ENCODE results near the gene MAP3K20.
"Not testable (repeated sequence)": the region's sequence is repeated elsewhere in the genome, so short reads cannot be mapped to it uniquely, and the experiment has no call there.

MAP3K20 gene

GRCh38 chr2:173249661-173250641 lies 174.3 kb downstream of the MAP3K20 start:
- DNase-seq (ENCODE audit: low read depth), result no peak
- no peak for TF ChIP-seq CTCF (IDR thresholded peaks at IDR 0.05; ENCODE audit: low read length, missing control alignments)
- no peak overlapping the region for H3K4me3 ChIP-seq (replicated peaks; ENCODE audit: low read depth, low read length)

- no peak for DNase-seq (ENCODE audit: low read depth)
- no peak overlapping the region for H3K4me3 ChIP-seq (replicated peaks; ENCODE audit: low read depth, low read length)
- no peak for TF ChIP-seq CTCF (IDR thresholded peaks at IDR 0.05; ENCODE audit: low read length, missing control alignments)
Observed at GRCh38 chr2:173251225-173251624, 175.6 kb downstream of the MAP3K20 start.

GRCh38 chr2:173252581-173252980 lies 176.9 kb downstream of the MAP3K20 start:
- no peak overlapping the region for H3K4me3 ChIP-seq (replicated peaks; ENCODE audit: low read depth, low read length)
- no peak for DNase-seq (ENCODE audit: low read depth)
- TF ChIP-seq CTCF (IDR thresholded peaks at IDR 0.05; ENCODE audit: low read length, missing control alignments), result no peak

- DNase-seq (ENCODE audit: low read depth), result no peak
- no peak overlapping the region for H3K4me3 ChIP-seq (replicated peaks; ENCODE audit: low read depth, low read length)
- TF ChIP-seq CTCF (IDR thresholded peaks at IDR 0.05; ENCODE audit: low read length, missing control alignments), result no peak
Observed at GRCh38 chr2:173254659-173255058, 179.0 kb downstream of the MAP3K20 start.

- DNase-seq (ENCODE audit: low read depth), result no peak
- TF ChIP-seq CTCF (IDR thresholded peaks at IDR 0.05; ENCODE audit: low read length, missing control alignments), result no peak
- no peak overlapping the region for H3K4me3 ChIP-seq (replicated peaks; ENCODE audit: low read depth, low read length)
Observed at GRCh38 chr2:173258701-173259100, 183.1 kb downstream of the MAP3K20 start.

GRCh38 chr2:173262356-173262755 lies 186.7 kb downstream of the MAP3K20 start:
- not testable (repeated sequence) for H3K4me3 ChIP-seq (replicated peaks; ENCODE audit: low read depth, low read length); DNase-seq (ENCODE audit: low read depth)

GRCh38 chr2:173264151-173264550 lies 188.5 kb downstream of the MAP3K20 start:
- DNase-seq (ENCODE audit: low read depth), result no peak
- H3K4me3 ChIP-seq (replicated peaks; ENCODE audit: low read depth, low read length), result no peak overlapping the region
- no peak for TF ChIP-seq CTCF (IDR thresholded peaks at IDR 0.05; ENCODE audit: low read length, missing control alignments)
